DMS 273 (cell line): ENCODE data around the gene PPP2R3A.
"Not testable (repeated sequence)": the region's sequence is repeated elsewhere in the genome, so short reads cannot be mapped to it uniquely, and the experiment has no call there.

Experiments used
- DNase-seq: peaks from one replicate; lab custom pipeline; 2025; ENCODE audit not compliant: unreplicated experiment; lab: John Stamatoyannopoulos, UW

Gene PPP2R3A

GRCh38 chr3:135965506-135966270 is at the start of gene PPP2R3A:
PPP2R3A (plus strand) TSS chr3:135965728; CDS start chr3:136001499, 35,771 bp downstream.
- DNase-seq, result peak; percentile 96

GRCh38 chr3:135916310-135916709 is 49.2 kb upstream of the PPP2R3A start:
- no peak for DNase-seq

GRCh38 chr3:135917076-135917475 is 48.5 kb upstream of the PPP2R3A start:
- no peak for DNase-seq

- no peak for DNase-seq
Observed at GRCh38 chr3:135917927-135918597, 47.5 kb upstream of the PPP2R3A start.

- DNase-seq, result peak; percentile 51
Observed at GRCh38 chr3:135918600-135918999, 46.9 kb upstream of the PPP2R3A start.

GRCh38 chr3:135920275-135920674 is 45.3 kb upstream of the PPP2R3A start:
- no peak for DNase-seq

- no peak for DNase-seq
Observed at GRCh38 chr3:135922903-135923250, 42.7 kb upstream of the PPP2R3A start.

GRCh38 chr3:135924506-135924905 is 41.0 kb upstream of the PPP2R3A start:
- no peak for DNase-seq

- no peak for DNase-seq
Observed at GRCh38 chr3:135926664-135927063, 38.9 kb upstream of the PPP2R3A start.

- DNase-seq, result no peak
Observed at GRCh38 chr3:135927155-135927554, 38.4 kb upstream of the PPP2R3A start.

GRCh38 chr3:135929670-135930069 is 35.9 kb upstream of the PPP2R3A start:
- DNase-seq, result peak; percentile 46

GRCh38 chr3:135930255-135930654 is 35.3 kb upstream of the PPP2R3A start:
- DNase-seq, result no peak

- not testable (repeated sequence) for DNase-seq
Observed at GRCh38 chr3:135935171-135935570, 30.4 kb upstream of the PPP2R3A start.

GRCh38 chr3:135937766-135938165 is 27.8 kb upstream of the PPP2R3A start:
- DNase-seq, result not testable (repeated sequence)

GRCh38 chr3:135944831-135945230 is 20.7 kb upstream of the PPP2R3A start:
- DNase-seq, result no peak

- DNase-seq, result no peak
Observed at GRCh38 chr3:135950941-135951340, 14.6 kb upstream of the PPP2R3A start.

- no peak for DNase-seq
Observed at GRCh38 chr3:135964160-135964955, 1.2 kb upstream of the PPP2R3A start.

- no peak for DNase-seq
Observed at GRCh38 chr3:135965129-135965505, 411 bp upstream of the PPP2R3A start.

GRCh38 chr3:135966271-135966961 is 888 bp downstream of the PPP2R3A start:
- DNase-seq, result peak; percentile 86

GRCh38 chr3:135966962-135967274 is 1.4 kb downstream of the PPP2R3A start:
- DNase-seq, result no peak

GRCh38 chr3:135967867-135968266 is 2.3 kb downstream of the PPP2R3A start:
- DNase-seq, result peak; percentile 35
